GM12878 (cell line): Measurements from ENCODE around the gene LRIT3. TPM values are rescaled to one million over a fixed set of nuclear protein-coding genes. Genes with fewer than 3 reads are reported as not detected.

Source experiments
- ATAC-seq: fragments of 200-7000 bp; cut with Tn5 transposase; 3 replicates; pipeline ENCODE4 v1.9.1; 2020; ENCODE audit warnings: mild to moderate bottlenecking, moderate library complexity
- BruUV-seq: library from RNA; stranded (reverse); fragments of 400-500 nt; replicated peaks from 2 replicates; lab custom pipeline; 2021; lab: Mats Ljungman, UMichigan
- CTCF ChIA-PET: fragments of 300-600 bp; sonication (Branson Sonifier 250); formaldehyde crosslinking; extraction: SDS; loops from one replicate; lab custom pipeline; 2021; ENCODE audit warnings: inconsistent platforms; lab: Yijun Ruan, JAX
- POLR2A ChIA-PET: fragments of 350-600 bp; formaldehyde crosslinking; extraction: SDS; loops from one replicate; lab custom pipeline; 2021; ENCODE audit warnings: inconsistent platforms; lab: Charles Lee
- RAD21 ChIA-PET: fragments of 300-600 bp; sonication (Branson Sonifier 250); formaldehyde crosslinking; loops from one replicate; lab custom pipeline; 2023; ENCODE audit warnings: antibody characterized with exemption; ENCODE audit not compliant: unreplicated experiment; lab: Charles Lee
- SMC1A ChIA-PET: fragments of 300-600 bp; sonication (Branson Sonifier 250); formaldehyde crosslinking; loops from one replicate; lab custom pipeline; 2023; ENCODE audit not compliant: unreplicated experiment, uncharacterized antibody; lab: Charles Lee
- DNase-seq: peaks from one replicate; pipeline ENCODE4 v3.0.0-alpha.2; 2011; ENCODE audit warnings: low read depth, low spot score
- FAIRE-seq: peaks from 3 replicates; lab custom pipeline; 2011; peaks lifted over from hg19 to GRCh38; lab: Jason Lieb, UNC
- H2AFZ ChIP-seq: 2 replicates; pipeline ENCODE4 v1.6.0; 2011; ENCODE audit warnings: low read depth, low read length, control low read depth; ENCODE audit not compliant: control insufficient read depth
- H3K27ac ChIP-seq: 2 replicates; pipeline ENCODE4 v1.5.1; 2011; ENCODE audit warnings: control low read depth; ENCODE audit not compliant: control insufficient read depth, insufficient read depth
- H3K27me3 ChIP-seq, 2 experiments: replicated peaks in 1 of 2; 2 replicates each; pipeline versions ENCODE4 v1.6.0 to v1.6.1; 2011; ENCODE audit warnings: low read length in 1 of 2; ENCODE audit not compliant: control insufficient read depth in 2 of 2, insufficient read depth in 2 of 2
- H3K36me3 ChIP-seq, 2 experiments: 2 replicates each; pipeline ENCODE4 v1.5.1; 2011; ENCODE audit warnings: low read length in 1 of 2; ENCODE audit not compliant: control insufficient read depth in 2 of 2, insufficient read depth in 2 of 2
- H3K4me1 ChIP-seq: 2 replicates; pipeline ENCODE4 v1.6.1; 2011; ENCODE audit warnings: mild to moderate bottlenecking, low read length, moderate library complexity, mixed read lengths; ENCODE audit not compliant: control insufficient read depth, insufficient read depth
- H3K4me2 ChIP-seq: 2 replicates; pipeline ENCODE4 v1.6.0; 2011; ENCODE audit warnings: control low read depth; ENCODE audit not compliant: control insufficient read depth, insufficient read depth
- H3K4me3 ChIP-seq: fragments of 200-600 bp; sonication (generic); 2 replicates; pipeline ENCODE4 v1.5.1; 2016
- H3K79me2 ChIP-seq: 2 replicates; pipeline ENCODE4 v1.6.0; 2011; ENCODE audit warnings: low read length; ENCODE audit not compliant: control insufficient read depth, insufficient read depth
- H3K9ac ChIP-seq: 2 replicates; pipeline ENCODE4 v1.8.0; 2011; ENCODE audit warnings: low read length, control low read depth, mixed read lengths; ENCODE audit not compliant: control insufficient read depth, insufficient read depth
- H3K9me3 ChIP-seq: replicated peaks from 3 replicates; pipeline ENCODE4 v1.5.1; 2011; ENCODE audit warnings: mild to moderate bottlenecking, low read length; ENCODE audit not compliant: control insufficient read depth, insufficient read depth
- H4K20me1 ChIP-seq: 2 replicates; pipeline ENCODE4 v1.6.0; 2011; ENCODE audit not compliant: control insufficient read depth, insufficient read depth
- ASH2L ChIP-seq: fragments of 300-600, 200-600 bp; sonication (generic); IDR thresholded peaks from 2 replicates; pipeline ENCODE4 v1.6.1; 2017; ENCODE audit warnings: low read depth, mild to moderate bottlenecking, borderline replicate concordance
- BCL11A ChIP-seq: IDR thresholded peaks from 2 replicates; pipeline ENCODE4 v1.6.1; 2011; ENCODE audit warnings: low read depth, low read length
- EED ChIP-seq: sonication (generic); IDR thresholded peaks from 2 replicates; pipeline ENCODE4 v1.6.1; 2016; ENCODE audit warnings: antibody characterized with exemption, low read depth
- IKZF1 ChIP-seq: fragments of 450-650 bp; conservative IDR thresholded peaks from 2 replicates; pipeline ENCODE4 v1.6.1; 2017; ENCODE audit warnings: antibody characterized with exemption, mild to moderate bottlenecking
- JUND ChIP-seq: IDR thresholded peaks from 2 replicates; pipeline ENCODE4 v1.6.1; 2012; ENCODE audit warnings: low read depth, mild to moderate bottlenecking, low read length, improper control_type of control experiment, moderate library complexity
- KLF5 ChIP-seq: fragments of 450-650 bp; IDR thresholded peaks from 2 replicates; pipeline ENCODE4 v1.6.1; 2014; ENCODE audit warnings: mild to moderate bottlenecking; ENCODE audit not compliant: partially characterized antibody
- MTA2 ChIP-seq: fragments of 450-650 bp; IDR thresholded peaks from 2 replicates; pipeline ENCODE4 v1.6.1; 2016; ENCODE audit warnings: low read depth, mild to moderate bottlenecking, moderate library complexity
- NRF1 ChIP-seq: conservative IDR thresholded peaks from 2 replicates; pipeline ENCODE4 v1.6.1; 2011; ENCODE audit warnings: mild to moderate bottlenecking, low read depth, low read length, improper control_type of control experiment
- POLR2AphosphoS5 ChIP-seq: IDR thresholded peaks from 2 replicates; pipeline ENCODE4 v1.6.1; 2011; ENCODE audit warnings: mild to moderate bottlenecking, low read length, inconsistent platforms
- RAD51 ChIP-seq: fragments of 450-650 bp; IDR thresholded peaks from 2 replicates; pipeline ENCODE4 v1.6.1; 2016; ENCODE audit warnings: moderate library complexity, mild to moderate bottlenecking, inconsistent platforms
- RELB ChIP-seq: fragments of 450-650 bp; IDR thresholded peaks from 2 replicates; pipeline ENCODE4 v1.6.1; 2017; ENCODE audit warnings: low read depth, mild to moderate bottlenecking, moderate library complexity
- REST ChIP-seq: IDR thresholded peaks from 2 replicates; pipeline ENCODE4 v1.6.1; 2012; ENCODE audit warnings: mild to moderate bottlenecking, low read depth, low read length
- SIX5 ChIP-seq: IDR thresholded peaks from 2 replicates; pipeline ENCODE4 v1.6.1; 2011; ENCODE audit warnings: mild to moderate bottlenecking, low read depth, low read length, moderate library complexity; ENCODE audit not compliant: severe bottlenecking
- STAT1 ChIP-seq: fragments of 450-650 bp; conservative IDR thresholded peaks from 2 replicates; pipeline ENCODE4 v1.6.1; 2014; ENCODE audit warnings: antibody characterized with exemption, mild to moderate bottlenecking
- TCF3 ChIP-seq: IDR thresholded peaks from 2 replicates; pipeline ENCODE4 v1.6.1; 2012; ENCODE audit warnings: low read depth, mild to moderate bottlenecking, low read length, borderline replicate concordance; ENCODE audit not compliant: insufficient read depth
- WGBS: methylation state at CpG from one replicate; pipeline ENCODE4 v1.1.6; 2016; ENCODE audit warnings: low lambda C conversion rate; ENCODE audit not compliant: insufficient replicate concordance, insufficient coverage; ENCODE audit errors: missing lambda C conversion rate; 5-methylcytosine and 5-hydroxymethylcytosine counted together
- in situ Hi-C: fragments of 300-500 bp; cut with MboI; formaldehyde crosslinking; loops from 9 replicates; pipeline ENCODE4 v1.14.3; 2018; ENCODE audit warnings: mixed read lengths
- intact Hi-C: fragments of 100-400 bp; cut with micrococcal nuclease; formaldehyde crosslinking; loops from one replicate; pipeline ENCODE4 v1.14.2; 2022; ENCODE audit not compliant: unreplicated experiment
- polyA plus RNA-seq, 11 experiments: library from polyadenylated mRNA; depleted of rRNA in 4 of 11; unstranded in 6 of 11; stranded (reverse) in 5 of 11; fragments of >200 nt; fragmentation: Nextera tagmentation in 4 of 11; fragmentation: Illumina TruSeq in 1 of 11; extraction: Ambion mirVana in 4 of 11; extraction: Trizol in 1 of 11; gene quantifications; 1 replicate in 1 of 11; 2 replicates in 10 of 11; pipeline versions ENCODE4 v1.2.1 to v1.2.3, GENCODE V29; 2011 to 2016; ENCODE audit warnings: inconsistent platforms in 2 of 11, missing spikeins in 2 of 11, low read depth in 1 of 11
- total RNA-seq, 4 experiments: library from RNA; depleted of rRNA in 3 of 4; stranded (reverse); fragments of >200 nt in 3 of 4; fragmentation: Illumina TruSeq in 1 of 4; extraction: Trizol in 1 of 4; gene quantifications; 2 replicates each; pipeline versions ENCODE4 v1.2.1 to v1.2.3, GENCODE V29; 2013 to 2021
- TF ChIP-seq, protein P1 (sequence below): IDR thresholded peaks from 2 replicates; pipeline ENCODE4 v1.6.1; 2012; ENCODE audit warnings: low read length, inconsistent platforms

LRIT3 gene
- total and polyA plus RNA-seq, 10 of the 15 experiments (the other 5 are each of a cell fraction or from before 2014, with no cell fraction given), result 0.04 to 0.20 (median 0.10) TPM; not detected in 6

DNA sequence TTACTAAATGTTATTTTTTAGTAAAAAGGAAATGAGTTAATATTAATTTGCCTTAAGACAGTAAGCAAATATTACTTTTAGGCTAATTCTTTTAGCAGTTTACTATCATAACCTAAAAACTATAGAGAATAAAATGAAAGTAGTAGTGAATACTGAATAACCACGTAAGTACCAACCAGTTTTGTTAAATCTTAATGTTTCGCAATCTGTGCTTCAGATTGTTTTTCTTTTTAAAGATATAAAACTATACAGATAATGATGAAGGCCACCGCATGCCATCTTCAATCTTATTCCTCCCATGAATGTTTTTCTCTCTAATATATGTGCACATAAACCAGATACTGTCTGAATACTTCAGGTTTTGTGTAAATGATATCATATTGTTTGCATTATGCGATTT lies 14.2 kb upstream of the LRIT3 start:
- intact Hi-C loops, result loop anchor here (10.0 kb wide), 1 partner anchor 141 kb away; no protein-coding TSS in a partner anchor
- in situ Hi-C loops, result no loop called here
- no peak overlapping the region for H3K4me2 ChIP-seq
- no peaks in the 10 kb centered on the region for H3K9me3 ChIP-seq
- no peaks in the 10 kb centered on the region; a peak in 1 of 4 replicates for H3K36me3 ChIP-seq
- ChIA-PET POLR2A (no interaction called here), RAD21 (no interaction called here), CTCF (no interaction called here), SMC1A (no interaction called here)
- no peaks in the 10 kb centered on the region for H4K20me1 ChIP-seq
- no peak overlapping the region for H2AFZ ChIP-seq
- 96% methylated on average over 4 of the region's 4 CpGs for WGBS
- FAIRE-seq (no peak), DNase-seq (no peak), ATAC-seq (no peak)
- TF ChIP-seq POLR2AphosphoS5, result no peak
- no peak for TF ChIP-seq NRF1
- TF ChIP-seq, protein P1, sequence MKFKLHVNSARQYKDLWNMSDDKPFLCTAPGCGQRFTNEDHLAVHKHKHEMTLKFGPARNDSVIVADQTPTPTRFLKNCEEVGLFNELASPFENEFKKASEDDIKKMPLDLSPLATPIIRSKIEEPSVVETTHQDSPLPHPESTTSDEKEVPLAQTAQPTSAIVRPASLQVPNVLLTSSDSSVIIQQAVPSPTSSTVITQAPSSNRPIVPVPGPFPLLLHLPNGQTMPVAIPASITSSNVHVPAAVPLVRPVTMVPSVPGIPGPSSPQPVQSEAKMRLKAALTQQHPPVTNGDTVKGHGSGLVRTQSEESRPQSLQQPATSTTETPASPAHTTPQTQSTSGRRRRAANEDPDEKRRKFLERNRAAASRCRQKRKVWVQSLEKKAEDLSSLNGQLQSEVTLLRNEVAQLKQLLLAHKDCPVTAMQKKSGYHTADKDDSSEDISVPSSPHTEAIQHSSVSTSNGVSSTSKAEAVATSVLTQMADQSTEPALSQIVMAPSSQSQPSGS, result no peak
- TF ChIP-seq IKZF1, result no peak
- TF ChIP-seq ASH2L, result no peak
- no peak for TF ChIP-seq RAD51
- no peak for TF ChIP-seq BCL11A
- TF ChIP-seq TCF3, result no peak
- no peak for TF ChIP-seq STAT1
- no peak for TF ChIP-seq JUND
- TF ChIP-seq EED, result no peak
- TF ChIP-seq RELB, result no peak
- no peak for TF ChIP-seq KLF5
- TF ChIP-seq REST, result no peak
- TF ChIP-seq SIX5, result no peak
- TF ChIP-seq MTA2, result no peak
- H3K4me3 ChIP-seq, result no peak overlapping the region
- no peaks in the 10 kb centered on the region for H3K27me3 ChIP-seq
- BruUV-seq, result no TSS peak
- no peaks in the 10 kb centered on the region for H3K4me1 ChIP-seq
- no peak overlapping the region for H3K9ac ChIP-seq
- no peak overlapping the region for H3K27ac ChIP-seq
- H3K79me2 ChIP-seq, result no peaks in the 10 kb centered on the region
